SK-N-SH (cell line): ENCODE results near the gene CSTPP1. TPM values are rescaled to one million over a fixed set of nuclear protein-coding genes. Genes with fewer than 3 reads are reported as not detected.

Experiments
- CTCF ChIA-PET: fragments of 300-600, 350-600 bp; formaldehyde crosslinking; extraction: SDS; loops from one replicate; lab custom pipeline; 2021; lab: Yijun Ruan, JAX
- POLR2A ChIA-PET: fragments of 350-600 bp; sonication (Branson Sonifier 250); formaldehyde crosslinking; extraction: SDS; loops from one replicate; lab custom pipeline; 2020; ENCODE audit warnings: antibody characterized with exemption, inconsistent platforms; lab: Yijun Ruan, JAX
- DNase-seq: peaks from one replicate; pipeline ENCODE4 v3.0.0; 2012
- H2AFZ ChIP-seq: fragments of 200-600 bp; sonication (generic); 2 replicates; pipeline ENCODE4 v1.8.1; 2016; ENCODE audit warnings: antibody characterized with exemption, mild to moderate bottlenecking, low read depth
- H3F3A ChIP-seq: fragments of 200-600 bp; sonication (generic); replicated peaks from 2 replicates; pipeline ENCODE3; 2016; ENCODE audit warnings: antibody characterized with exemption, mild to moderate bottlenecking; ENCODE audit not compliant: insufficient read depth
- H3K27ac ChIP-seq, 2 experiments: fragments of 200-500 bp in 1 of 2; fragments of 200-600 bp in 1 of 2; sonication (Bioruptor generic) in 1 of 2; sonication (generic), shearing (Covaris generic) in 1 of 2; 2 replicates each; pipeline versions ENCODE4 v1.5.1 to v1.6.1; 2014 to 2016; ENCODE audit warnings: low read depth in 2 of 2, inconsistent platforms in 1 of 2, low read length in 1 of 2, mild to moderate bottlenecking in 1 of 2, mixed read lengths in 1 of 2
- H3K27me3 ChIP-seq: fragments of 200-600 bp; sonication (generic), shearing (Covaris generic); 2 replicates; pipeline ENCODE4 v1.6.1; 2016; ENCODE audit warnings: mixed run types; ENCODE audit not compliant: insufficient read depth
- H3K36me3 ChIP-seq, 2 experiments: fragments of 200-500 bp in 1 of 2; fragments of 200-600 bp in 1 of 2; sonication (Bioruptor generic) in 1 of 2; sonication (generic) in 1 of 2; replicated peaks in 1 of 2; 2 replicates each; pipeline versions ENCODE3 to v1.5.1; 2014 to 2016; ENCODE audit warnings: low read length in 1 of 2, mild to moderate bottlenecking in 1 of 2; ENCODE audit not compliant: insufficient read depth in 2 of 2, control insufficient read depth in 1 of 2
- H3K4me1 ChIP-seq, 2 experiments: fragments of 200-500 bp in 1 of 2; fragments of 200-600 bp in 1 of 2; sonication (Bioruptor generic) in 1 of 2; sonication (generic), shearing (Covaris generic) in 1 of 2; 2 replicates each; pipeline versions ENCODE4 v1.5.1 to v1.6.1; 2014 to 2016; ENCODE audit warnings: low read depth in 1 of 2, low read length in 1 of 2, mixed run types in 1 of 2; ENCODE audit not compliant: insufficient read depth in 2 of 2, control insufficient read depth in 1 of 2
- H3K4me2 ChIP-seq: fragments of 200-600 bp; sonication (generic), shearing (Covaris generic); 2 replicates; pipeline ENCODE4 v1.6.1; 2017; ENCODE audit warnings: mixed run types
- H3K4me3 ChIP-seq, 2 experiments: fragments of 200-500 bp in 1 of 2; fragments of 200-600 bp in 1 of 2; sonication (Bioruptor generic) in 1 of 2; sonication (generic), shearing (Covaris generic) in 1 of 2; 2 replicates each; pipeline versions ENCODE4 v1.5.1 to v1.8.1; 2014 to 2016; ENCODE audit warnings: low read depth in 2 of 2, inconsistent platforms in 1 of 2, low read length in 1 of 2, mild to moderate bottlenecking in 1 of 2, mixed read lengths in 1 of 2, moderate library complexity in 1 of 2
- H3K79me2 ChIP-seq: fragments of 200-600 bp; sonication (generic); 2 replicates; pipeline ENCODE4 v1.8.1; 2017; ENCODE audit warnings: mild to moderate bottlenecking; ENCODE audit not compliant: insufficient read depth
- H3K9ac ChIP-seq: fragments of 200-600 bp; sonication (generic); 2 replicates; pipeline ENCODE4 v1.6.1; 2017; ENCODE audit warnings: mixed run types
- H3K9me2 ChIP-seq: fragments of 200-600 bp; sonication (generic); 2 replicates; pipeline ENCODE4 v1.6.1; 2017; ENCODE audit warnings: mixed run types
- H3K9me3 ChIP-seq: fragments of 200-600 bp; sonication (generic); 2 replicates; pipeline ENCODE4 v1.6.1; 2017; ENCODE audit warnings: mixed run types, mild to moderate bottlenecking, moderate library complexity
- H4K20me1 ChIP-seq: fragments of 200-600 bp; sonication (generic); 2 replicates; pipeline ENCODE4 v1.6.1; 2017; ENCODE audit warnings: mild to moderate bottlenecking, mixed run types; ENCODE audit not compliant: insufficient read depth
- CHD2 ChIP-seq: fragments of 150-350 bp; IDR thresholded peaks from 2 replicates; pipeline ENCODE4 v1.6.1; 2018; ENCODE audit warnings: low read length; ENCODE audit not compliant: partially characterized antibody
- EP300 ChIP-seq, 2 experiments: IDR thresholded peaks; 2 replicates each; pipeline versions ENCODE4 v1.4.0 to v1.6.1; 2012; ENCODE audit warnings: borderline replicate concordance in 1 of 2, low read depth in 1 of 2, low read length in 1 of 2
- EZH2phosphoT487 ChIP-seq: fragments of 200-600 bp; sonication (generic); IDR thresholded peaks from 2 replicates; pipeline ENCODE4 v1.6.1; 2017; ENCODE audit warnings: low read depth, mixed run types, mild to moderate bottlenecking, antibody characterized with exemption, moderate library complexity, borderline replicate concordance
- FOSL2 ChIP-seq: IDR thresholded peaks from 2 replicates; pipeline ENCODE4 v1.4.0; 2012; ENCODE audit warnings: low read depth, mild to moderate bottlenecking, moderate library complexity, borderline replicate concordance
- FOXJ3 ChIP-seq: sonication (generic); formaldehyde crosslinking; IDR thresholded peaks from 2 replicates; pipeline ENCODE4 v1.5.1; 2020; ENCODE audit warnings: mild to moderate bottlenecking, missing genetic modification reagents
- GATA2 ChIP-seq: sonication (generic); formaldehyde crosslinking; IDR thresholded peaks from 2 replicates; pipeline ENCODE4 v1.5.0; 2020; ENCODE audit warnings: mild to moderate bottlenecking, missing genetic modification reagents
- MEF2A ChIP-seq: IDR thresholded peaks from 2 replicates; pipeline ENCODE4 v1.4.0; 2012; ENCODE audit warnings: low read depth, borderline replicate concordance
- MXI1 ChIP-seq: IDR thresholded peaks from 2 replicates; pipeline ENCODE4 v1.6.1; 2012; ENCODE audit warnings: mild to moderate bottlenecking, low read depth, low read length, improper control_type of control experiment
- NFIC ChIP-seq: IDR thresholded peaks from 2 replicates; pipeline ENCODE4 v1.4.0; 2012; ENCODE audit warnings: borderline replicate concordance
- NRF1 ChIP-seq: IDR thresholded peaks from 2 replicates; pipeline ENCODE4 v1.6.1; 2012; ENCODE audit warnings: low read depth, mild to moderate bottlenecking, low read length
- RFX5 ChIP-seq: IDR thresholded peaks from 2 replicates; pipeline ENCODE4 v1.6.1; 2012; ENCODE audit warnings: mild to moderate bottlenecking, improper control_type of control experiment, low read length
- RXRA ChIP-seq: IDR thresholded peaks from 2 replicates; pipeline ENCODE4 v1.4.0; 2012; ENCODE audit warnings: low read depth, mild to moderate bottlenecking, borderline replicate concordance
- SIN3A ChIP-seq: IDR thresholded peaks from 2 replicates; pipeline ENCODE4 v1.6.1; 2012; ENCODE audit warnings: low read depth, mild to moderate bottlenecking, low read length, moderate library complexity, borderline replicate concordance
- TCF12 ChIP-seq: IDR thresholded peaks from 2 replicates; pipeline ENCODE4 v1.4.0; 2012
- WGBS: methylation state at CpG from one replicate; pipeline ENCODE4 v1.1.6; 2017; ENCODE audit warnings: low lambda C conversion rate; 5-methylcytosine and 5-hydroxymethylcytosine counted together
- polyA plus RNA-seq, 3 experiments: library from polyadenylated mRNA; depleted of rRNA; stranded (reverse); fragments of >200 nt; gene quantifications; 2 replicates each; pipeline ENCODE4 v1.2.3, GENCODE V29; 2012
- TF ChIP-seq, protein P1 (sequence below): fragments of 150-350 bp; IDR thresholded peaks from 2 replicates; pipeline ENCODE4 v1.6.1; 2016; ENCODE audit warnings: mild to moderate bottlenecking, low read depth, low read length
- TF ChIP-seq, protein P2 (sequence below): IDR thresholded peaks from 2 replicates; pipeline ENCODE4; 2012

CSTPP1 gene
- polyA plus RNA-seq, 1 of the 3 experiments (the other 2 are of a cell fraction) = 85.7 TPM

DNA sequence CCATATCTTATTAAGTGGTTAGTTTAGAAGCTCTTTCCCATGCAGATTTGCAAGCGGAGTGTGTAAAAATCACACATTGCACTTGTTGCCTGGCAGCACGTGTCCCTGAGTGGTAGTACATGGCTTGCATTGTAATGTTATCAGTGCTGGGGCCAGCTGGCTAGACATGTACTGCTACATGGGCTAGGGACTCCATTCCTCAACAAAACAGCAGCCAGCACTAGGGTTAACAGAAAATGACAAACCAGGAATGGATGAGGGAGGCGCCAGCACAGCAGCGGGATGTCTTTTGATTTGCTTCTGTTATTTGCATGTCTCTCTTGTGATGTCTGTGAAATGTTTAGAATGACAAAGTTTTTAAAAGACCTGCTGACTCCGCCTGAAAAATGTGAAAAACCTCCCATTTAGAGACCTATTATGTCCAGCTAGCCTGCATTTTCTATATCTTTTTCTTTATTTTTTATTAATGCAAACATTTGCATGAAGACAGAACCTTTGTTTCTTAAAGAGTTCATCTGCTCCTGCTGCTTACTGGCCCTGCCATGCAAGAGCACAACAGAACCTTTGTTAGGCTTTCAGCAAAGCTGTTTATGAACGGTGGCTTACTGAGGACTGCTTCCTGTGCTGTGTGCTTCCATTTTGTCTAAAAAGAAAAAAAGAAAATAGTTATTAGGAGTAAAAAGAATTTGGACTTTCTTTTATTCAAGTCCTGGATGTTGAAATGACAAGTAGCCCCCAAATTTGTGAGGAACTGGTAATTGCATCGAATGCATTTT is 40.7 kb downstream of the CSTPP1 start:
- Histone ChIP-seq H3K4me1 (peaks cover 3 to 22% of the 10 kb centered on the region in 2 experiments; a peak in 3 of 4 replicates), H3K9me3 (no peaks in the 10 kb centered on the region), H3K4me2 (peak overlapping the region; percentile 5; the same call in 1 of the 2 replicates), H3K79me2 (peaks cover 16% of the 10 kb centered on the region), H3K36me3 (peaks cover 0 to 5% of the 10 kb centered on the region in 2 experiments), H4K20me1 (no peaks in the 10 kb centered on the region), H3F3A (peaks cover 21% of the 10 kb centered on the region), H2AFZ (no peak overlapping the region), H3K27ac (peak overlapping the region in 1 of 2 experiments; percentile 68; a peak in 3 of 4 replicates), H3K27me3 (no peaks in the 10 kb centered on the region), H3K9me2 (no peaks in the 10 kb centered on the region), H3K9ac (no peak overlapping the region; the same call in 1 of the 2 replicates), H3K4me3 (no peak overlapping the region)
- WGBS = 93% methylated on average over 7 of the region's 7 CpGs
- DNase-seq = no peak
- POLR2A ChIA-PET = no interaction called here
- CTCF ChIA-PET = interaction anchor here (0.6 kb wide), 1 partner anchor 125 kb away, joined by 3 read pairs; no protein-coding TSS in a partner anchor
- TF ChIP-seq NRF1 = no peak
- TF ChIP-seq TCF12 = no peak
- TF ChIP-seq SIN3A = no peak
- no peak for TF ChIP-seq GATA2
- TF ChIP-seq EP300 (IDR thresholded peaks at IDR 0.05; ENCODE audit: borderline replicate concordance in 1 of 2, low read depth in 1 of 2, low read length in 1 of 2) = no peak
- no peak for TF ChIP-seq RFX5
- TF ChIP-seq NFIC = no peak
- TF ChIP-seq MEF2A = no peak
- no peak for TF ChIP-seq CHD2
- TF ChIP-seq MXI1 = no peak
- no peak for TF ChIP-seq EZH2phosphoT487
- TF ChIP-seq FOXJ3 = no peak
- no peak for TF ChIP-seq RXRA
- TF ChIP-seq, protein P1, sequence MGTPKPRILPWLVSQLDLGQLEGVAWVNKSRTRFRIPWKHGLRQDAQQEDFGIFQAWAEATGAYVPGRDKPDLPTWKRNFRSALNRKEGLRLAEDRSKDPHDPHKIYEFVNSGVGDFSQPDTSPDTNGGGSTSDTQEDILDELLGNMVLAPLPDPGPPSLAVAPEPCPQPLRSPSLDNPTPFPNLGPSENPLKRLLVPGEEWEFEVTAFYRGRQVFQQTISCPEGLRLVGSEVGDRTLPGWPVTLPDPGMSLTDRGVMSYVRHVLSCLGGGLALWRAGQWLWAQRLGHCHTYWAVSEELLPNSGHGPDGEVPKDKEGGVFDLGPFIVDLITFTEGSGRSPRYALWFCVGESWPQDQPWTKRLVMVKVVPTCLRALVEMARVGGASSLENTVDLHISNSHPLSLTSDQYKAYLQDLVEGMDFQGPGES = no peak

DNA sequence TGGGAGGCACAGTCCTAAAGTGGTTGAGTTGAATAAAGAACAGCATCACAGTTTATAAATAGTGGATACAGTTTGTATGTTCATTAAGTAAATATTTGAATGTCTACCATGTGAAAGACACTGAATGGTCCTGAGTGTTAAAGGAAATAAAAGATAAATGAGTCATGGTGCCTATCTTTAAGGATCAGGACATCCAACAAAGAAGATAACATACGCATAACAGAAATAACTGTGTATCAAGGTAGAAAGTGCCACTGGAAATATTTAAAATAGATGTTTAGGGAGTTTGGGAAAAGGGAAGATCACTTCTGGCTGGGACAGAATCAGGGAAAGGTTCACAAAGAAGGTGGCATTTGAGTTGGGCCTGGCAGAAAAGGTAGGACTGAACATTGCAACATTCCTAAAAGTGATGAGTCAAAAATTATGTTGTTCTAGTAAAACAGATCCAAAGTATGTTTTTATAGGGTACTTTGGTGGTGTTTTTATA is 41.5 kb downstream of the CSTPP1 start:
- POLR2A ChIA-PET = no interaction called here
- CTCF ChIA-PET = interaction anchor here (0.5 kb wide), 1 partner anchor 885 kb away, joined by 3 read pairs; no protein-coding TSS in a partner anchor
- Histone ChIP-seq H3K9ac (no peak overlapping the region), H3K4me3 (no peak overlapping the region), H3K27me3 (no peaks in the 10 kb centered on the region), H3F3A (peaks cover 21% of the 10 kb centered on the region), H2AFZ (no peak overlapping the region), H3K79me2 (peaks cover 16% of the 10 kb centered on the region), H3K36me3 (peaks cover 0 to 5% of the 10 kb centered on the region in 2 experiments), H3K4me1 (peaks cover 3 to 22% of the 10 kb centered on the region in 2 experiments; a peak in 3 of 4 replicates), H3K4me2 (peak overlapping the region; percentile 5; the same call in 1 of the 2 replicates), H4K20me1 (no peaks in the 10 kb centered on the region), H3K9me3 (no peaks in the 10 kb centered on the region), H3K9me2 (no peaks in the 10 kb centered on the region), H3K27ac (peak overlapping the region in 1 of 2 experiments; percentile 68; a peak in 2 of 4 replicates)
- DNase-seq = no peak
- TF ChIP-seq, protein P1 = no peak
- TF ChIP-seq NRF1 = no peak
- TF ChIP-seq, protein P2, sequence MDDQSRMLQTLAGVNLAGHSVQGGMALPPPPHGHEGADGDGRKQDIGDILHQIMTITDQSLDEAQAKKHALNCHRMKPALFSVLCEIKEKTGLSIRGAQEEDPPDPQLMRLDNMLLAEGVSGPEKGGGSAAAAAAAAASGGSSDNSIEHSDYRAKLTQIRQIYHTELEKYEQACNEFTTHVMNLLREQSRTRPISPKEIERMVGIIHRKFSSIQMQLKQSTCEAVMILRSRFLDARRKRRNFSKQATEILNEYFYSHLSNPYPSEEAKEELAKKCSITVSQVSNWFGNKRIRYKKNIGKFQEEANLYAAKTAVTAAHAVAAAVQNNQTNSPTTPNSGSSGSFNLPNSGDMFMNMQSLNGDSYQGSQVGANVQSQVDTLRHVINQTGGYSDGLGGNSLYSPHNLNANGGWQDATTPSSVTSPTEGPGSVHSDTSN = peak; percentile 18; the same call in 1 of the 2 replicates
- TF ChIP-seq FOSL2 = peak; percentile 51; the same call in 1 of the 2 replicates
- TF ChIP-seq TCF12 = peak; percentile 19; the same call in 1 of the 2 replicates
- 60% methylated on average over 1 of the region's 1 CpG for WGBS
